Measurements from ENCODE around the gene ITPR1. TPM values are rescaled to one million over a fixed set of nuclear protein-coding genes. Genes with fewer than 3 reads are reported as not detected.

Gene ITPR1
- total RNA-seq, 1 experiment from 2014 or later: 13.2 TPM

DNA sequence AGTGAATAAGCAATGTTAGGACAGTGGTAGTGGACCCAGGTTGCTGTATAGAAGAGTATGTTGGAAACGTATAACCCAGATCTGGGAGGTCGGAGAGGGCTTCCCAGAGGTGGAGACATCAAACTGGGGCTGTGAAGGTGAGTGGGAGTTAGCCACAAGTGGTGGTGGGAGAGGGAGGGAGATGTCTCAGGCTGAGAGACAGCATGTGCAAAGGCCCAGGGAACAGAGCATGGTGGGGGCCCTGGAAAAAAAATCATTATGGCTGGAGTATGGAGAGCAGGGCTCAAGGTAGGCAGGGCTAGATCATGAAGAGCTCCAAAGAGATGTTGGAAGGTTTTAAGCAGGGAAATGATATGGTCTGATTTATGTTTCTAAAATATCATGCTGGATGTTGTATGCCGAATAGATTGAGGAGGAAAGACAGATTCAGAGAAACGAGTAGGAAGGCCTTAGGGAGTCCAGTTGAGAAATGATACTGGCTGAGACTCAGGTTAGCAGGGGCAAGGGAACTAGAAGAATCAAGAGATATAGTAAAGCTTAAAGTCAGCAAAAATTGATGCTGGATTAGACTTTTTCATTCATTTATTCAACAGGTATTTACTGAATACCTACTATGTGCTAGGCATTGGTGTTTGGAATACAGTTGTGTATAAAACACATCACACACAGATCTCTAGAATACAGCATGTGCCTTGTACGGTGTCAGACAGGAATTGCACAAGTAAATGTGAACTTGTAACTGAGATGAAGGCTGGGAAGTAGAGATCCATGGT lies 17.0 kb downstream of the ITPR1 start:
- DNase-seq (ENCODE audit: low read depth): no peak

DNA sequence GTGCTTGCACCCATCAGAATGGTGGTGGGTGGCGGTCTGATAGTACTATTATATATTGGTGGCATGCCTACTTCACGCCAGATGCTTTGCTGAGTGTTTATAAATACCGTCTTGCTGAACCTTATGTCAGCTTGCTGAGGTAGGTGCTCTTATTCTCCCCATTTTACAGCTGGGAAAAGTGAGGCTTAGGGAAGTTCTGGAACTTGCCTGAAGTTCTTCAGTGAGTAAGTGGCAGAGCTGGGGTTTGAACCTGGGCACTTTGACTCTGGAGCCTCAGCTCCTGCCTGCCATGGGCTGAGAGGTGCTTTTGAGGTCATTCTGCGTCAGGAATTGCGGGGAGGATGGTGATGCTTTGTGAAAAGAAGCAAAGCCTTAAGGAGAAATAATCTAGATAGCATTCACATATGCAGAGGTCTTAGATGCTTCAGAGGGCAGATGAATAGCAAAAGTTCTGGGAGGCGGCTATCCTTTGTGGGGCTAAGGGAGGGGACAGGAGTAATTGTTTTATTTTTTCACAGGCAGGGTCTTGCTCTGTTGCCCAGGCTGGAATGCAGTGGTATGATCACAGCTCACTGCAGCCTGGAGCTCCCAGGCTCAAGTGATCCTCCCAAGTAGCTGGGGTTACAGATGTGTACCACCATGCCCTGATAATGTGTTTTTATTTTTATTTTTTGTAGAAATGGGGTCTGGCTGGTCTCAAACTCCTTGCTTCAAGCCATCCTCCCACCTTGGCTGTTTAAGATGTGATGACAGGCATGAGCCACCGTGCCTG lies 18.5 kb downstream of the ITPR1 start:
- DNase-seq (ENCODE audit: low read depth): no peak

GRCh38 chr3:4512895-4513616 lies 19.9 kb downstream of the ITPR1 start:
- DNase-seq (ENCODE audit: low read depth): no peak

GRCh38 chr3:4514321-4514720 lies 21.2 kb downstream of the ITPR1 start:
- no peak for DNase-seq (ENCODE audit: low read depth)

GRCh38 chr3:4514916-4515315 lies 21.8 kb downstream of the ITPR1 start:
- no peak for DNase-seq (ENCODE audit: low read depth)

DNA sequence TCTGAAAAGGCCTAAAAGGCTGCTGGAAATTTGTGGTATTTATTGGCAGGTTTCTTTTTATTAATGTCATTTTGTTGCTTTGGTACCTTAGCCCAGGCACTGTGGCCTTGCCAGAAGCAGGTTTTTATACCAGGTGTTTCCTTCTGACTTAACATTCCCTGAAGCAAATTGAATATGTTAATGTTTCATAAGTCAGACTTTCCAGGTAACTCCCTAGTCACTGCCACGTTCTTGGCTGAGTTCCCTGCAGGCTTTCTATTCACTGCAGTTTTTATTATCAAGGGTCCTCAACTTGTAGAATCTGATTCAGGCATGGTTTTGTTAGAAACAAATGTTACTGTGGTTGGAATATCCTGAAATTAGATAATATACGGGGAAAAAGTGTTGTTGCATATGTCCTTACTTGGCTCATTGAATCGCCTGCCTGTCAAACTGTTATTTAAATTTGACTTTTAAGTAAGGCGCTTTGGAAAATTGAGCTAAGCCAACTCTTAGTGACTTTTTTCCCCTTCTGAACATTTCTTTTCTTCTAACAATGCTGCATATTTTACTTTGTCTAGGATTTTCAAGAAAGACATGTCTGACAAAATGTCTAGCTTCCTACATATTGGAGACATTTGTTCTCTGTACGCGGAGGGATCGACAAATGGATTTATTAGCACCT lies 22.9 kb downstream of the ITPR1 start:
- DNase-seq (ENCODE audit: low read depth): no peak

GRCh38 chr3:4517093-4517492 lies 23.9 kb downstream of the ITPR1 start:
- no peak for DNase-seq (ENCODE audit: low read depth)

GRCh38 chr3:4517643-4518311 lies 24.6 kb downstream of the ITPR1 start:
- no peak for DNase-seq (ENCODE audit: low read depth)

DNA sequence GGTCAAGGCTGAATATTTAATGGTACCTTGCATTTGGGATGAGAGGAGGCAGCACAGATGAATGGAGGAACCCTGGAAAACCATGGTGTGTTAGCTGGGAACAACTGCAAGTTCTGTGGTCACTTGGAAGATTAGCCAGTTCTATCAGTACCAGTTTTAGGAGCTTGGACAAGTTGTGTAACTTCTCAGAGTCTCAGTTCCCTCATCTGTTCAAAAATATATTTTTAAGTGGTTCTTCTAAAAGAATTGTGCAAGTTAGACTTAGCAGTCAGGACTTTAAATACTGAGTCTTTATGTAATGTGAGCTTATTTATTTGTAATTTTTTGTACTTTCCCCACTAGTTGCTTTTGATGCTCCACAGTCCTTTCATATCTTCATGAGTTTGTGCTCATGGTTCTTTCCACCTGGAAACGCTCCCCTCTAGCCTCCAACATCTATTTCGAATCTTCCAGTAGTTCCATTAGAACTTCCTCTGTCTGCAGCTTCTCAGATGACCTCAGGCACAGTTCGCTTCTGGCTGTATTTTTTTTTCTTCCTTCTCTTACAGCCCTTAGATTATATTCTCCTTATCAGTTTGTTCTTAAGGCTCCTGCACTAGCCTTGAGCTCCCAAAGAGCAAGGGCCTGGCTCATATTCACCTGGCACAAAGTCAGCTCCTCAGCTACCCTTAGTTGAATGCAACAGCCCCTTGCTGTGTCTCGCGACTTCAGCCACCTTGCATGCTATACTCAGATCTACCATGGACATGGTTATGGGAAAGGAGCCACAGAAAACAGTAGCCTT lies 27.1 kb downstream of the ITPR1 start:
- DNase-seq (ENCODE audit: low read depth): no peak

DNA sequence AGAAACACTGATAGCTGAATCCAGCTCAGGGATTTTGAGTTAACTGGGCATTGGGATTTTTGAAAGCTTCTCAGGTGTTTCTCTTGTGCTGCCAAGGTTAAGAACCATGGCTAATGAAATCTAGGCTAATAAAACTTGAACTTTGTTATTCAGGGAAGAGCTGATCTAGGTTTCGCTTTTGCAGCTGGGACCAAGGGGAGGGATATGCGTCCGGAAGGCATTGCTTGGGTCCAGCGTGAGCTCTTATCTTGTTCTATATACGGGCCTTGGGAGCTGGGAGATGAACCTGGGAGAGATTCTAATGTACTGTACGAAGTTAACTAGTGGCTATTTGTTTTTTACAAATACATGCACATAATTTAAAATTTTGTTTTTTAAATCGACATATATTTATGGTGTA lies 29.8 kb downstream of the ITPR1 start:
- no peak for DNase-seq (ENCODE audit: low read depth)

- DNase-seq (ENCODE audit: low read depth): peak; percentile 70
Observed at GRCh38 chr3:4523710-4524698, 30.9 kb downstream of the ITPR1 start.

GRCh38 chr3:4525560-4526223 lies 32.5 kb downstream of the ITPR1 start:
- peak; percentile 14 for DNase-seq (ENCODE audit: low read depth)

DNA sequence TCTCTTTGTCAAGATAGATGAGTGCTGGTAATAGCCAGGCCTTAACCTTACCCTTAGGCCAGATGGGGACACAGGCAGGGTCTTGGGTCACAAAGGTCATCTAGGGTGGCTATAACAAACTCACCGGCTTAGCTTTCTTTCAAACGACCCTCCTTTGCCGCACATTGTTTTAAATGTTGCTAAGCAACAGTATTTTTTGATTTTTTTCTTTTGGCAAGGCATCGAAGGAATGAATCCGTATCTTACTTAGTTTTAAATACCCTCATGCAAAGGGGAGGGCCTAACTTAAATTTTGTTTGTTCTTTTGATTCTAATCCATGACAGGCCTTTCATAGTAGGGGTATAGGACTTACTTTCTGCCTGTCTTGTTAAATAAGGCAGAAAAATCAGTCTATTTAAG lies 35.2 kb downstream of the ITPR1 start:
- DNase-seq (ENCODE audit: low read depth): no peak

- DNase-seq (ENCODE audit: low read depth): no peak
Observed at GRCh38 chr3:4528819-4529600, 35.9 kb downstream of the ITPR1 start.

GRCh38 chr3:4529876-4530588 lies 36.9 kb downstream of the ITPR1 start:
- DNase-seq (ENCODE audit: low read depth): no peak

DNA sequence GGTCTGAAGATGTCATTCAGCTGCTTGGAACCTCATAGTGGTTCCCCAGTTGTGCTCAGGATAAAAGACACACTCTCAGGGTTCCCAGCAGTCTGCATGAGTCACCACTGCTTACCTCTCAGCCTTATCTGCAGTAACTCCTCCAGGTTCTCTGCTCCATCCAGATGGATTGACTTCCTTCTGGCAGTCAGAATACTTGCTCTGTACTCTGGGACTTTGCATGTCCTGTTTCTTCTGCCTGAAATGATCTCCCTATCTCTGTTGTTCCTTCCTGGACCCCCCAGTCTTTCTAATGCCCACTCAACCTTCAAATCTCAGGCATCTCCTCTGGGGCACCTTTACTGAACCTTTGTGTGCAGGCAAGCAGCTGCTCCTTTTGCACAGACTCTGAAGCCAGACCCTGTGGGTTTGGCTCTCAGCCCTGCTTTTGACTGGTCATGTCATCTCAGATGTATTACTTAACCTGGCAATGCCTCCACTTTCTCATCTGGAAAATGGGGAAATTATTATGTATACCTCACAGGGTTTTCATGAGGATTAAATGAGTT lies 38.4 kb downstream of the ITPR1 start:
- DNase-seq (ENCODE audit: low read depth): peak; percentile 35

DNA sequence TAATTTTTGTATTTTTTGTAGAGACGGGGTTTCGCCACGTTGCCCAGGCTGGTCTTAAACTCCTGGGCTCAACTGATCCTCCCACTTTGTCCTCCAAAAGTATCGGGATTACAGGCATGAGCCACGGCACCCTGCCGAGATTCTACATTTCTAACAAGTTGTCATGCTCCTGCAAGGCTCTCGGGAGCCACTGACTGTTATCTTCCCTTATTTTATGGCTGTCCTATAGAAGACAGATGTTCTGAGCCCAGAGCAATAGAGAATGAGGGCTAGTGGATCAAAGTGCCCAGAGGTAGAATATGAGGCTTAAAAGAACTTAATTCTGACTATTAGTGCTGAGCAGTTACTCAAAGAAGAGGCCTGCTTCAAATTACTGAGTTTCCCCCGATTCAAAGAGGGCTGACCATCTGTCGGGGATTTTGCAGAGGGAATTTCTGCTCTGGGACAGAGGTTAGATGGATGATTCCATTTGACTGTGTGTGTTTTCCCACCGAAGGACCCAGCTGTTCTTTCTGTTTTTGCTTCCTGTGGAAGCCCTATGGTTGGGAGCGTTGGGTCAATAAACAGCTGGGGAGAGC lies 39.5 kb downstream of the ITPR1 start:
- DNase-seq (ENCODE audit: low read depth): no peak
